GM21576 (cell line): ENCODE measurements around the gene UBXN10.

ENCODE experiments used
- ATAC-seq: cut with Tn5 transposase; IDR thresholded peaks from one replicate; pipeline ENCODE4 v1.9.1; 2021; ENCODE audit warnings: mild to moderate bottlenecking, moderate library complexity; ENCODE audit not compliant: unreplicated experiment

UBXN10 gene

GRCh38 chr1:20233394-20233793 lies 47.5 kb downstream of the UBXN10 start:
- ATAC-seq, result no peak

GRCh38 chr1:20233866-20234265 lies 48.0 kb downstream of the UBXN10 start:
- no peak for ATAC-seq

- no peak for ATAC-seq
Observed at GRCh38 chr1:20234788-20235535, 49.1 kb downstream of the UBXN10 start.

- no peak for ATAC-seq
Observed at GRCh38 chr1:20237646-20238045, 51.8 kb downstream of the UBXN10 start.

- no peak for ATAC-seq
Observed at GRCh38 chr1:20240012-20240411, 54.1 kb downstream of the UBXN10 start.

- no peak for ATAC-seq
Observed at GRCh38 chr1:20242890-20243479, 57.1 kb downstream of the UBXN10 start.
